K562 (cell line): ENCODE measurements around the gene RGL2. TPM values are rescaled to one million over a fixed set of nuclear protein-coding genes. Genes with fewer than 3 reads are reported as not detected.

Experiments
- ATF1 ChIP-seq, 2 experiments: fragments of 450-650 bp in 1 of 2; IDR thresholded peaks; 2 replicates each; pipeline ENCODE4 v1.6.1; 2016; ENCODE audit warnings: missing compliant biosample characterization in 1 of 2, missing genetic modification characterization in 1 of 2
- CTBP1 ChIP-seq: fragments of 450-650 bp; IDR thresholded peaks from 2 replicates; pipeline ENCODE4 v1.6.1; 2016; ENCODE audit warnings: borderline replicate concordance
- GATAD2A ChIP-seq: fragments of 450-650 bp; IDR thresholded peaks from 2 replicates; pipeline ENCODE4 v1.6.1; 2017
- HCFC1 ChIP-seq: IDR thresholded peaks from 2 replicates; pipeline ENCODE4 v1.6.1; 2012; ENCODE audit warnings: low read depth, low read length, improper control_type of control experiment
- HNRNPK ChIP-seq: fragments of 200-400 bp; formaldehyde crosslinking; IDR thresholded peaks from one replicate; pipeline ENCODE4 v1.6.1; 2018; ENCODE audit warnings: mild to moderate bottlenecking, low read depth, low read length; ENCODE audit not compliant: poor library complexity, severe bottlenecking
- ILF3 ChIP-seq: fragments of 450-650 bp; IDR thresholded peaks from 2 replicates; pipeline ENCODE4 v1.6.1; 2018; ENCODE audit warnings: antibody characterized with exemption, mild to moderate bottlenecking, moderate library complexity, borderline replicate concordance
- MXD1 ChIP-seq: fragments of 250-450 bp; sonication (Bioruptor Pico); IDR thresholded peaks from 2 replicates; pipeline ENCODE4 v1.8.0; 2021; ENCODE audit warnings: borderline replicate concordance, mild to moderate bottlenecking, moderate library complexity; ENCODE audit not compliant: poor library complexity, severe bottlenecking
- NKRF ChIP-seq: fragments of 450-650 bp; IDR thresholded peaks from 2 replicates; pipeline ENCODE4 v1.6.1; 2016; ENCODE audit warnings: borderline replicate concordance
- PHF21A ChIP-seq: fragments of 450-650 bp; IDR thresholded peaks from 2 replicates; pipeline ENCODE4 v1.6.1; 2017; ENCODE audit warnings: low read depth, borderline replicate concordance
- POU5F1 ChIP-seq: fragments of 150-350 bp; IDR thresholded peaks from 2 replicates; pipeline ENCODE4 v1.6.1; 2014; ENCODE audit warnings: borderline replicate concordance, low read length, low read depth, mild to moderate bottlenecking; ENCODE audit not compliant: partially characterized antibody
- RUNX1 ChIP-seq: sonication (generic); IDR thresholded peaks from 2 replicates; pipeline ENCODE4 v1.6.1; 2016; ENCODE audit warnings: antibody characterized with exemption, low read depth
- SAFB2 ChIP-seq: fragments of 200-400 bp; formaldehyde crosslinking; IDR thresholded peaks from 2 replicates; pipeline ENCODE4 v1.6.1; 2018; ENCODE audit warnings: borderline replicate concordance, low read length, low read depth, moderate library complexity; ENCODE audit not compliant: severe bottlenecking
- ZBTB33 ChIP-seq: sonication (generic); formaldehyde crosslinking; IDR thresholded peaks from 2 replicates; pipeline ENCODE4 v1.8.1; 2023; ENCODE audit warnings: mild to moderate bottlenecking, missing genetic modification reagents
- ZNF3 ChIP-seq: fragments of 250-450 bp; sonication (Bioruptor Pico); IDR thresholded peaks from 2 replicates; pipeline ENCODE4 v1.5.0; 2021; ENCODE audit warnings: mild to moderate bottlenecking, moderate library complexity
- ZNF445 ChIP-seq: fragments of 250-450 bp; sonication (Bioruptor Pico); IDR thresholded peaks from 2 replicates; pipeline ENCODE4 v1.4.0; 2020; ENCODE audit warnings: low read depth, mild to moderate bottlenecking, moderate library complexity
- ZNF518B ChIP-seq: fragments of 250-450 bp; sonication (Bioruptor Pico); IDR thresholded peaks from 2 replicates; pipeline ENCODE4 v1.5.0; 2021; ENCODE audit warnings: mild to moderate bottlenecking, moderate library complexity
- ZNF584 ChIP-seq: fragments of 200-800 bp; sonication (Bioruptor generic); IDR thresholded peaks from 2 replicates; pipeline ENCODE4 v1.6.1; 2016; ENCODE audit warnings: low read depth, mild to moderate bottlenecking, missing genetic modification characterization, missing compliant biosample characterization
- ZSCAN29 ChIP-seq: fragments of 450-650 bp; IDR thresholded peaks from 2 replicates; pipeline ENCODE4 v1.6.1; 2017
- ZZZ3 ChIP-seq: fragments of 450-650 bp; IDR thresholded peaks from 2 replicates; pipeline ENCODE4 v1.6.1; 2016; ENCODE audit warnings: antibody characterized with exemption, mild to moderate bottlenecking, moderate library complexity
- polyA plus RNA-seq, 8 experiments: library from polyadenylated mRNA; depleted of rRNA in 4 of 8; stranded (reverse) in 5 of 8; unstranded in 3 of 8; fragments of >200 nt; fragmentation: Nextera tagmentation in 2 of 8; fragmentation: Illumina TruSeq in 1 of 8; extraction: Ambion mirVana in 2 of 8; extraction: Trizol in 1 of 8; gene quantifications; 2 replicates each; pipeline versions ENCODE4 v1.2.1 to v1.2.3, GENCODE V29; 2011 to 2014; ENCODE audit warnings: inconsistent platforms in 1 of 8, missing spikeins in 1 of 8
- total RNA-seq, 7 experiments: library from RNA; depleted of rRNA in 6 of 7; stranded (reverse); fragments of >200 nt in 6 of 7; fragmentation: Illumina TruSeq in 2 of 7; extraction: Trizol in 2 of 7; gene quantifications; 2 replicates each; pipeline versions ENCODE4 v1.2.1 to v1.2.3, GENCODE V29; 2011 to 2021; ENCODE audit warnings: low replicate concordance in 1 of 7

The RGL2 gene
- total and polyA plus RNA-seq, 9 of the 15 experiments (the other 6 are each of a cell fraction or from before 2014, with no cell fraction given) = 1.8 to 57.1 (median 19.5) TPM

GRCh38 chr6:33276864-33277662 is 21.7 kb downstream of the RGL2 start, which contains the start of gene B3GALT4 (continued):
- peak; percentile 87 for TF ChIP-seq ZNF445 (CRISPR knock-in tag)
- peak; percentile 99 for TF ChIP-seq ILF3
- peak; percentile 66; the same call in 1 of the 2 replicates for TF ChIP-seq ZSCAN29
- TF ChIP-seq SAFB2 = no peak
- TF ChIP-seq PHF21A = no peak
- TF ChIP-seq ATF1 (CRISPR knock-in tag; IDR thresholded peaks at IDR 0.05) = peak; percentile 30; the same call in 1 of the 2 replicates
- TF ChIP-seq ATF1 (tag; IDR thresholded peaks at IDR 0.05) = peak; percentile 87
- peak; percentile 72 for TF ChIP-seq HNRNPK
- peak; percentile 85; the same call in 1 of the 2 replicates for TF ChIP-seq ZBTB33 (CRISPR knock-in tag)
- TF ChIP-seq ZNF3 (CRISPR knock-in tag) = no peak
- TF ChIP-seq POU5F1 = peak; percentile 4
- no peak for TF ChIP-seq MXD1 (CRISPR knock-in tag)
- no peak for TF ChIP-seq ZNF584
- TF ChIP-seq HCFC1 = peak; percentile 57; the same call in 1 of the 2 replicates
- TF ChIP-seq ZNF518B = no peak
- 0 out of 2 replicates have a peak, but pooled peaks have one; percentile 21 for TF ChIP-seq RUNX1
- no peak for TF ChIP-seq ZZZ3
- TF ChIP-seq CTBP1 = peak; percentile 100
- peak; percentile 47; the same call in 1 of the 2 replicates for TF ChIP-seq GATAD2A
- no peak for TF ChIP-seq NKRF
